IPS DF 19.7 (cell line): Measurements from ENCODE around the gene PSG4.
"Not testable (repeated sequence)": the region's sequence is repeated elsewhere in the genome, so short reads cannot be mapped to it uniquely, and the experiment has no call there.

ENCODE experiments used
- DNase-seq: peaks from one replicate; pipeline ENCODE4 v3.0.0-alpha.2; 2013; ENCODE audit warnings: low read depth, low spot score

Gene PSG4

DNA sequence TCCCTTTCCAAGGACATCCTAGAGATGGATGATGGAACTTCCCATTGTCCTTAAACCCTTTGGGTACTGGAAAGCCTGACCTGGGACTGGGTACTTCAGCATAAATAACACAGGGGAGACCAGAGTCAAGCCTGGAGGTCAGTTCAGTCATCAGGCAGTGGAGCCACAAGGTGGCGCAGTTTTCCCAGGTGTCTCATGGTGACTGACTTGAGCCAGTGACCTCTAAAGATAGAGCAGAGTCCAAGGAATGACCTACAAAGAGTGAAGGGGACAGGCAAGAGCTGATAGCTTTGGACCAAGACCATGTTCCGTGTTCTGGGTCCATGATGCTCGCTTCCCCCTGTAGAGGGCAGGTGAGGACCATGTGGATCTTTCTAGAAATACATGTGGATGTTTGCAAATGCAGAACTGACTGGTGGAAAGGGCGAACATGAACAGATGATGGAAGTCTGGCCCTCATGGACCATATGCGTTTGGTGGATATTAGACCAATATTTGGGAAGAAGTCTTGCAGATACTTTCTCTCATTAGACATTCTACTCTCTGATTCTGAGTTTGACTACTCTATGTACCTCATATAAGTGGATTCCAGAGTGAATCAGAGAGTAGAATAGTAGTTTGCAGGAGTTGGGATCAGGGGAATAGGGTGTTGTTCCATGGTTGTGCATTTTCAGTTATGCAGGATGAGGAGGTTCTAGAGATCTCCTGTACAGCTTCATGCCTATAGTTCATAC lies 6.6 kb downstream of the PSG4 start:
- DNase-seq, result not testable (repeated sequence)

- not testable (repeated sequence) for DNase-seq
Measured at GRCh38 chr19:43197666-43198397, 7.6 kb downstream of the PSG4 start.

- not testable (repeated sequence) for DNase-seq
Measured at GRCh38 chr19:43194397-43194796, 11.0 kb downstream of the PSG4 start.

GRCh38 chr19:43192381-43193155 lies 12.9 kb downstream of the PSG4 start:
- not testable (repeated sequence) for DNase-seq

DNA sequence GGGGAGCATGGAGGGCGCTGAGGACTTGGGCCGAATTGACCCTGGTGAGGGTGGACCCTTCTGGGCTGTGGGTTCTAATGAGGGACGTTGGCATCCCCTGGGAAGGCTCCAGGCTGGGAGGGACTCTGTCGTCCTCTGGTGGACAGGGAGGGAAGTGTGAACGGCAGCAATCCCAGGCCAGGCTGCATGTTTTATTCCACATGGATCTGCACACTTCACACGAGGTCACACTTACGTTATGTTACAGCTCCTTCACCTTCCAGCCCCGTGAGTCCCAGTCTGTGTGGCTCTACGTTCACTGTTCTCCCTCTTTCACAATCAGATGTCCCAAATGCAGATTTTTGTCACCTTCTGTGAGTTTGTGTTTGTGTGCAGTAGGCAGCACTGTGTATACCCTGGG lies 17.3 kb downstream of the PSG4 start:
- not testable (repeated sequence) for DNase-seq

GRCh38 chr19:43186311-43186935 lies 19.0 kb downstream of the PSG4 start, which contains the start of gene PSG5:
Gene PSG5, minus strand, starts transcription at chr19:43186536. Its CDS starts 131 bp downstream, at chr19:43186405.
- DNase-seq, result not testable (repeated sequence)

DNA sequence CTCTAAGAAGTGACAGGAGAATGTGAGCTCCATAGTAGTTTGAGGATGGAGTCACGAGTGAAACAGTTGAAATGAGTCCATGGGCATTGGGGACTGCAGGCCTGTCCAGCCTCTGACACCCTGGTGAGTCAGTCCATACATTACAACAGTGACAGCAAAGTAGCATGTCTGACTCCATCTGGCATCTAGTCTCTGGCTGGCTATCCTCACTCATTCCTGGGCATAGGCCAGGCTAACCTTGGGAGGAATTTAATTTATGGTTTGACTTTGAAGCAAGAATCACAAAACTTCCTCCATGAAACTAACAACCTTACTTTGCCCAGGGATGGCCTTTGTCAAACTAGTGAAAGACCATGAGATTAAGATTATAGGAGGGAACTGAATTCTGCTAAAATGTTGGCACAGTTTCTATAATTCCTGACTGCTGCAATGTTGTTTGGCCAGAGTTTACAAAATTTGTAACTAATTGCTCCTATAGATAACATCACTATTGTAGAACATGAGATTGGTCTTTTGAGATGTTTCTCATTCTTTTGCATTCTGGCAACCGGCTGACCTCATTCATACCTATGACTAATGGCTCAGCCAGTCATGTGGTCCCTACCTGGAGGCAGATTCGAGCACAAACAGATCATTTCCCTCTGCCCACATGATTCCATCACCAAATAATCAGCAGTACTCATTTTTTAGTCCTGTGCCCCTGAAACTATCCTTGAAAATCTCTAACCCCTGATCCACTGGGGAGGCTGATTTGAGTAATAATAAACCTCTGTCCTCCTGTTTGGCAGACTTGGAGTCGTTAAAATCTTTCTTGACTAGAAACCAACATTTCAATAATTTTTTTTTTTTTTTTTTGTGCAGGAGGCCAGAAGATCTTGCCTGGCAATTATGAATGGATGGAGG lies 23.3 kb downstream of the PSG4 start:
- not testable (repeated sequence) for DNase-seq

DNA sequence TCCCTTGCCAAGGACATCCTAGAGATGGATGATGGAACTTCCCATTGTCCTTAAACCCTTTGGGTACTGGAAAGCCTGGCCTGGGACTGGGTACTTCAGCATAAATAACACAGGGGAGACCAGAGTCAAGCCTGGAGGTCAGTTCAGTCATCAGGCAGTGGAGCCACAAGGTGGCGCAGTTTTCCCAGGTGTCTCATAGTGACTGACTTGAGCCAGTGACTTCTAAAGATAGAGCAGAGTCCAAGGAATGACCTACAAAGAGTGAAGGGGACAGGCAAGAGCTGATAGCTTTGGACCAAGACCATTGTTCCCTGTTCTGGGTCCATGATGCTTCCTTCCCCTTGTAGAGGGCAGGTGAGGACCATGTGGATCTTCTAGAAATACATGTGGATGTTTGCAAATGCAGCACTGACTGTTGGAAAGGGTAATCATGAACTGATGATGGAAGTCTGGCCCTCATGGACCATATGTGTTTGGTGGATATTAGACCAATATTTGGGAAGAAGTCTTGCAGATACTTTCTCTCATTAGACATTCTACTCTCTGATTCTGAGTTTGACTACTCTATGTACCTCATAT lies 25.8 kb downstream of the PSG4 start:
- DNase-seq, result not testable (repeated sequence)

DNA sequence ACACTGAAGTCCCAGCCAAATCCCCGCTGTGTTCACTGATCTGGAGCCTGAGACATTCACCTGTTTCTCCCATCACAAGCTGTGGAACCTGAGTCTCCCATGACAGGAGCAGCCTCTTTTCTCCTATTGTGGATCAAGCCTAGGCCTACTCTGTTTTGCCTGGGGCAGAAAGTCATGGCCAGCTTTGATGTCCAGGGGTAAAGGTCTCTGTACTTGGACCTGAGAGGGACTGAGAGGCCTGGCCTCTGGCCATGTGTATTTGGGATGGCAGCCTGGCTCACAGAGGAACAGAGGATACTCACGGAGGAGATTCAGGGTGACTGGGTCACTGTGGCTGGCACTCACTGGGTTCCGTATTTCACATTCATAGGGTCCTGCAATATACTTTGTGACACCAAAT lies 26.9 kb downstream of the PSG4 start:
- DNase-seq, result not testable (repeated sequence)

DNA sequence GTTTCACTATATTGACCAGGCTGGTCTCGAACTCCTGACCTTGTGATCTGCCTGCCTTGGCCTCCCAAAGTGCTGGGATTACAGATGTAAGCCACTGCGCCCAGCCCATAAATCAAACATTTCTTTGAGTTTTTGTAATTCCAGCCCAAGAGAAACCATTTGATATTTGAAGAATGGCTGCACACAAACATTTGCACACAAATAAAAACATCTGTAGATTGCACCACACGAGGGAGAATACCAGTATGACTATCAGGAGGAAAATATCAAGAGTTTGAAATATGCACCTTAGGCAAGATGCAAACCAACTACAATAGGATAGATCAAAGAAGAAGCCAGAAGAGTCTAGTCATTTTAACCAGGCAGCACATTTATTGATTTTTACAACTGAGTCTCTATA lies 39.5 kb downstream of the PSG4 start:
- DNase-seq, result not testable (repeated sequence)

DNA sequence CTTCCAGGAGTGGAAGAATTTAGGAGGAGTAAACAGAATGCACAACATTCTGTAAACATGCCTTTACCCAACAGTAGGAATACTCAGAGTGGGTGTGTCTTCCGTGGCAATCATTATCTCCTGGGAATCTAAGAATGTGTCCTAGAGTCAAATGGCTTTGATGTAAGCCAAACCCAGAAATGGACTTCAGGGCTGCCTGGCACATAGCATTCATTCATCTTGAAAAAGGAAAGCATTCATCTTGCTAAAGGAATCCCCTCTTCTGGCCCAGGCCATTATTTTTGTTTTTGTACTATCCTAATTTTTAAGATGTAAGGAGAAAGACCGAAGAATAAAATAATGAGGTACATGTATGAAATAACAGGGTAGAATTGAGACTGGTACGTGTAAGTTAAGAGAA lies 42.3 kb downstream of the PSG4 start:
- DNase-seq, result not testable (repeated sequence)

- not testable (repeated sequence) for DNase-seq
Measured at GRCh38 chr19:43162261-43162660, 43.2 kb downstream of the PSG4 start.

DNA sequence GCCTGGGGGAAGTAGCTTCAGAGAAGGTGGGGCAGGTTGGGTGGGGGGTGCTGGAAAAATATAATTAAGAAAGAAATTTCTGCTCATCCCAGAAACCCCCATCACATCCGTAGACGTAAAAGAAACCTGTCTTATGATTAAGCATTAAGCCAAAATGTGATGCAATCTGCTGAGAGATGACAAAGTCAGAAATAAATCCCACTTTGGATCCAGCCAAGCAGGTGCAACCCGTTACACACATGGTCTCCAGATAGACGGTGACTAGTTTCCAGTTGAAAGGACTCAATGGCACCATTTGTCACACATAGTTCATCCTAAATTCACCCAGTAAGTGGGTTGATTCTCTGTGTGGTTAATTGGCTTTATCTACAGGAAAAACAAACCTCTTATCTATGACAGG lies 53.2 kb downstream of the PSG4 start:
- DNase-seq, result no peak

DNA sequence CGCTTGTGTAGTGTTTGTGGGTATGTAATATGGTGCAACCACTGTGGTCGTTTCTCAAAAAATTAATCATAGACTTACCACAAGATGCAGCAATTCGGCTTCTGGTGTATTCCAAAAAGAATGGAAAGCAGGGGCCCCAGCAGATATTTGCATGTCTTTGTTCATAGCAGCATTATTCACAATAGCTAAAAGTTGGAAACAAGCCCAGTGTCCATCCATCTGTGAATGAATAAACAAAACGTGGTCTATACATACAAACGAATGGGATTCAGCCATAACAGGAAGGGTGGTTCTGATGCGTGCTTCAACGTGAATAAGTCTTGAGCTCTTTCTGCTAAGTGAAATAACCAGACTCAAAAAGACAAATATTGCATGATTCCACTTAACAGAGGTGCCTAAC lies 55.6 kb downstream of the PSG4 start:
- DNase-seq, result not testable (repeated sequence)

- no peak for DNase-seq
Measured at GRCh38 chr19:43148233-43148632, 57.2 kb downstream of the PSG4 start.
